ENCODE results near the gene BRF1.
"Not testable (repeated sequence)": the region's sequence is repeated elsewhere in the genome, so short reads cannot be mapped to it uniquely, and the experiment has no call there.

The BRF1 gene

GRCh38 chr14:105332350-105332874 is 31.6 kb upstream of the BRF1 start:
- DNase-seq: no peak

GRCh38 chr14:105331575-105332349 is 31.0 kb upstream of the BRF1 start:
- no peak for DNase-seq

GRCh38 chr14:105330491-105330895 is 29.7 kb upstream of the BRF1 start:
- no peak for DNase-seq

- no peak for DNase-seq
These were observed 28.8 kb upstream of the BRF1 start for GRCh38 chr14:105329411-105330150.

GRCh38 chr14:105328678-105329390 is 28.0 kb upstream of the BRF1 start:
- no peak for DNase-seq

- DNase-seq: no peak
These were observed 27.4 kb upstream of the BRF1 start for GRCh38 chr14:105328070-105328677.

GRCh38 chr14:105327695-105328045 is 26.9 kb upstream of the BRF1 start:
- not testable (repeated sequence) for DNase-seq

GRCh38 chr14:105326891-105327694 is 26.3 kb upstream of the BRF1 start:
- no peak for DNase-seq

GRCh38 chr14:105326568-105326867 is 25.7 kb upstream of the BRF1 start:
- no peak for DNase-seq

GRCh38 chr14:105325716-105326567 is 25.1 kb upstream of the BRF1 start:
- no peak for DNase-seq

GRCh38 chr14:105325303-105325702 is 24.5 kb upstream of the BRF1 start:
- DNase-seq: no peak

- no peak for DNase-seq
These were observed 24.1 kb upstream of the BRF1 start for GRCh38 chr14:105324871-105325270.

GRCh38 chr14:105324080-105324778 is 23.4 kb upstream of the BRF1 start:
- DNase-seq: no peak

GRCh38 chr14:105323663-105324062 is 22.9 kb upstream of the BRF1 start:
- DNase-seq: no peak

- no peak for DNase-seq
These were observed 22.2 kb upstream of the BRF1 start for GRCh38 chr14:105322791-105323556.

- DNase-seq: no peak
These were observed 16.7 kb upstream of the BRF1 start for GRCh38 chr14:105317546-105317945.

- DNase-seq: no peak
These were observed 16.2 kb upstream of the BRF1 start for GRCh38 chr14:105316968-105317510.

- no peak for DNase-seq
These were observed 15.8 kb upstream of the BRF1 start for GRCh38 chr14:105316577-105316941.

GRCh38 chr14:105315941-105316576 is 15.3 kb upstream of the BRF1 start:
- DNase-seq: no peak

Measured in NCI-H1105 treated with DMSO at 0.1 percent for 48 hours (cell line).